Fibroblast of lung (primary cell): ENCODE measurements around the gene GNB2. TPM values are rescaled to one million over a fixed set of nuclear protein-coding genes. Genes with fewer than 3 reads are reported as not detected.

ENCODE experiments used
- DNase-seq, 2 donors: peaks; one replicate each; pipeline versions ENCODE4 v3.0.0 to v3.0.0-alpha.2; 2010; ENCODE audit warnings: low read depth in 2 of 2
- H2AFZ ChIP-seq: 2 replicates; pipeline ENCODE4 v1.5.1; 2012; ENCODE audit warnings: low read length, control low read depth, inconsistent platforms
- H3K27ac ChIP-seq: 2 replicates; pipeline ENCODE4 v1.5.1; 2011; ENCODE audit warnings: low read length, control low read depth; ENCODE audit not compliant: insufficient read depth
- H3K27me3 ChIP-seq: 2 replicates; pipeline ENCODE4 v1.5.1; 2011; ENCODE audit warnings: mild to moderate bottlenecking, low read length; ENCODE audit not compliant: control insufficient read depth, insufficient read depth
- H3K36me3 ChIP-seq: 2 replicates; pipeline ENCODE4 v1.5.1; 2011; ENCODE audit warnings: low read length; ENCODE audit not compliant: control insufficient read depth, insufficient read depth
- H3K4me1 ChIP-seq: 2 replicates; pipeline ENCODE4 v1.5.1; 2011; ENCODE audit warnings: low read length; ENCODE audit not compliant: control insufficient read depth, insufficient read depth; ENCODE audit errors: extremely low read depth
- H3K4me2 ChIP-seq: 2 replicates; pipeline ENCODE4 v1.5.1; 2011; ENCODE audit warnings: low read length, control low read depth; ENCODE audit not compliant: insufficient read depth; ENCODE audit errors: extremely low read depth
- H3K4me3 ChIP-seq, 4 experiments: fragments of 200-600 bp in 1 of 4; sonication (generic) in 1 of 4; replicated peaks in 1 of 4; 2 replicates each; pipeline ENCODE4 v1.5.1; 2011 to 2016; ENCODE audit warnings: low read length in 4 of 4, low read depth in 3 of 4, mild to moderate bottlenecking in 3 of 4, control low read depth in 2 of 4, inconsistent platforms in 1 of 4, mixed read lengths in 1 of 4; ENCODE audit not compliant: insufficient read depth in 1 of 4; ENCODE audit errors: control extremely low read depth in 1 of 4
- H3K79me2 ChIP-seq: 2 replicates; pipeline ENCODE4 v1.5.1; 2012; ENCODE audit warnings: mild to moderate bottlenecking, low read length, inconsistent platforms; ENCODE audit not compliant: control insufficient read depth, insufficient read depth
- H3K9ac ChIP-seq: 2 replicates; pipeline ENCODE4 v1.5.1; 2011; ENCODE audit warnings: mild to moderate bottlenecking, low read length, control low read depth; ENCODE audit not compliant: insufficient read depth
- H3K9me3 ChIP-seq: 2 replicates; pipeline ENCODE4 v1.5.1; 2012; ENCODE audit warnings: low read depth, low read length; ENCODE audit not compliant: control insufficient read depth, insufficient read depth
- H4K20me1 ChIP-seq: 2 replicates; pipeline ENCODE4 v1.5.1; 2011; ENCODE audit warnings: low read length; ENCODE audit not compliant: control insufficient read depth, insufficient read depth; ENCODE audit errors: extremely low read depth
- CTCF ChIP-seq, 2 donors: IDR thresholded peaks in 1 of 2; conservative IDR thresholded peaks in 1 of 2; 1 replicate in 1 of 2; 2 replicates in 1 of 2; pipeline ENCODE4 v1.5.1; 2011 to 2012; ENCODE audit warnings: low read length in 2 of 2, control low read depth in 1 of 2, inconsistent platforms in 1 of 2, low read depth in 1 of 2, mild to moderate bottlenecking in 1 of 2
- EZH2 ChIP-seq: IDR thresholded peaks from 2 replicates; pipeline ENCODE4 v1.5.1; 2012; ENCODE audit warnings: low read length, control low read depth, mild to moderate bottlenecking; ENCODE audit errors: missing control alignments
- polyA plus RNA-seq, 2 donors: library from polyadenylated mRNA; depleted of rRNA in 1 of 2; stranded (reverse) in 1 of 2; unstranded in 1 of 2; fragments of >200 nt; gene quantifications; 2 replicates each; pipeline ENCODE4 v1.2.1, GENCODE V29; 2011 to 2012; ENCODE audit warnings: missing spikeins in 1 of 2
- total RNA-seq: library from RNA; depleted of rRNA; stranded (reverse); fragments of >200 nt; gene quantifications from 2 replicates; pipeline ENCODE4 v1.2.1, GENCODE V29; 2014

Gene GNB2
- total and polyA plus RNA-seq, 2 donors (not counting 1 experiment from before 2014, with no cell fraction given) = 85.2 to 145 TPM

GRCh38 chr7:100674411-100675104 is 1.0 kb downstream of the GNB2 start:
- Histone ChIP-seq H3K79me2 (peaks cover 40% of the 10 kb centered on the region), H2AFZ (no peak overlapping the region)

GRCh38 chr7:100675105-100675451 is 1.5 kb downstream of the GNB2 start:
- Histone ChIP-seq H4K20me1 (no peaks in the 10 kb centered on the region), H3K27me3 (no peaks in the 10 kb centered on the region), H2AFZ (no peak overlapping the region), H3K4me1 (no peaks in the 10 kb centered on the region), H3K4me3 (peak overlapping the region; percentile 67 to 92 (median 78)), H3K36me3 (peaks cover 19% of the 10 kb centered on the region), H3K9ac (peak overlapping the region; percentile 41), H3K9me3 (no peaks in the 10 kb centered on the region), H3K27ac (peak overlapping the region; percentile 34), H3K79me2 (peaks cover 40% of the 10 kb centered on the region), H3K4me2 (no peak overlapping the region)
- no peak for DNase-seq
- no peak for TF ChIP-seq CTCF (conservative IDR thresholded peaks at IDR 0.05 in 1 of 2, IDR thresholded peaks at IDR 0.05 in 1 of 2; ENCODE audit: low read depth in 1 of 2, low read length in 2 of 2)

More at GRCh38 chr7:100674411-100675104, 1.0 kb downstream of the GNB2 start:
- Histone ChIP-seq H3K27ac (peak overlapping the region; percentile 92), H3K4me3 (peak overlapping the region; percentile 67 to 92 (median 78)), H3K4me1 (no peaks in the 10 kb centered on the region), H3K27me3 (no peaks in the 10 kb centered on the region), H4K20me1 (no peaks in the 10 kb centered on the region), H3K9me3 (no peaks in the 10 kb centered on the region), H3K36me3 (peaks cover 19% of the 10 kb centered on the region), H3K4me2 (peak overlapping the region; percentile 62), H3K9ac (peak overlapping the region; percentile 41)
- no peak for DNase-seq
- no peak for TF ChIP-seq CTCF (conservative IDR thresholded peaks at IDR 0.05 in 1 of 2, IDR thresholded peaks at IDR 0.05 in 1 of 2; ENCODE audit: low read depth in 1 of 2, low read length in 2 of 2)

- Histone ChIP-seq H3K4me2 (peak overlapping the region; percentile 64), H3K27ac (peak overlapping the region; percentile 38), H3K4me1 (peaks cover 3% of the 10 kb centered on the region), H2AFZ (no peak overlapping the region), H3K9ac (peak overlapping the region; percentile 65), H3K79me2 (peaks cover 40% of the 10 kb centered on the region), H3K27me3 (no peaks in the 10 kb centered on the region), H3K4me3 (peak overlapping the region; percentile 61 to 92 (median 74)), H3K36me3 (peaks cover 19% of the 10 kb centered on the region), H4K20me1 (no peaks in the 10 kb centered on the region), H3K9me3 (no peaks in the 10 kb centered on the region)
- TF ChIP-seq EZH2 = no peak
- no peak for TF ChIP-seq CTCF (conservative IDR thresholded peaks at IDR 0.05 in 1 of 2, IDR thresholded peaks at IDR 0.05 in 1 of 2; ENCODE audit: low read depth in 1 of 2, low read length in 2 of 2)
- peak; percentile 67 to 71 for DNase-seq
Observed at GRCh38 chr7:100675581-100676350, 2.2 kb downstream of the GNB2 start.
